Common myeloid progenitor, CD34-positive (primary cell): ENCODE measurements around the gene SYCP1.

Experiments used
- CTCF ChIA-PET: fragments of 350-600 bp; sonication (Branson Sonifier 250); formaldehyde crosslinking; loops from one replicate; lab custom pipeline; 2021; ENCODE audit warnings: antibody characterized with exemption; lab: Charles Lee
- POLR2A ChIA-PET: fragments of 350-600 bp; sonication (Branson Sonifier 250); formaldehyde crosslinking; loops from one replicate; lab custom pipeline; 2021; ENCODE audit warnings: antibody characterized with exemption; lab: Charles Lee
- DNase-seq, 3 donors: peaks; one replicate each; pipeline versions ENCODE4 v3.0.0 to v3.0.0-alpha.2; 2013
- H3K27ac ChIP-seq, 2 experiments: 1 replicate in 1 of 2; 2 replicates in 1 of 2; pipeline ENCODE4 v1.7.0; 2013; ENCODE audit warnings: inconsistent platforms in 2 of 2, low read length in 2 of 2, mild to moderate bottlenecking in 2 of 2, low read depth in 1 of 2, moderate library complexity in 1 of 2; ENCODE audit not compliant: severe bottlenecking in 2 of 2, insufficient read depth in 1 of 2, poor library complexity in 1 of 2
- H3K27me3 ChIP-seq, 5 experiments: replicated peaks in 2 of 5; 1 replicate in 3 of 5; 2 replicates in 2 of 5; pipeline versions ENCODE4 v1.6.1 to v1.7.0; 2013; ENCODE audit warnings: low read length in 4 of 5, mild to moderate bottlenecking in 2 of 5, moderate library complexity in 2 of 5, inconsistent platforms in 1 of 5; ENCODE audit not compliant: insufficient read depth in 5 of 5, control insufficient read depth in 4 of 5
- H3K36me3 ChIP-seq, 4 experiments: 1 replicate in 2 of 4; 2 replicates in 2 of 4; pipeline versions ENCODE4 v1.6.1 to v1.7.0; 2013; ENCODE audit warnings: low read length in 3 of 4, control low read depth in 1 of 4, mild to moderate bottlenecking in 1 of 4; ENCODE audit not compliant: control insufficient read depth in 4 of 4, insufficient read depth in 4 of 4
- H3K4me1 ChIP-seq, 4 experiments: 1 replicate in 3 of 4; 2 replicates in 1 of 4; pipeline versions ENCODE4 v1.6.1 to v1.7.1; 2013; ENCODE audit warnings: low read length in 3 of 4, mild to moderate bottlenecking in 3 of 4, control low read depth in 1 of 4, inconsistent platforms in 1 of 4, moderate library complexity in 1 of 4; ENCODE audit not compliant: control insufficient read depth in 4 of 4, insufficient read depth in 4 of 4; ENCODE audit errors: control extremely low read depth in 1 of 4
- H3K4me3 ChIP-seq, 7 experiments: 1 replicate in 4 of 7; 2 replicates in 3 of 7; pipeline versions ENCODE4 v1.5.1 to v1.7.0; 2013; ENCODE audit warnings: mild to moderate bottlenecking in 7 of 7, low read length in 6 of 7, moderate library complexity in 6 of 7, inconsistent platforms in 2 of 7, low read depth in 2 of 7, control low read depth in 1 of 7; ENCODE audit not compliant: insufficient read depth in 4 of 7, control insufficient read depth in 1 of 7; ENCODE audit errors: extremely low read depth in 1 of 7
- H3K9me3 ChIP-seq, 5 experiments: 1 replicate in 4 of 5; 2 replicates in 1 of 5; pipeline versions ENCODE4 v1.6.1 to v1.7.1; 2013; ENCODE audit warnings: low read length in 4 of 5, mild to moderate bottlenecking in 2 of 5, inconsistent platforms in 1 of 5, low read depth in 1 of 5, moderate library complexity in 1 of 5; ENCODE audit not compliant: control insufficient read depth in 4 of 5, insufficient read depth in 2 of 5; ENCODE audit errors: control extremely low read depth in 1 of 5
- WGBS: methylation state at CpG from one replicate; pipeline ENCODE4 v1.1.5; 2013; ENCODE audit not compliant: insufficient coverage; 5-methylcytosine and 5-hydroxymethylcytosine counted together

Gene SYCP1

DNA sequence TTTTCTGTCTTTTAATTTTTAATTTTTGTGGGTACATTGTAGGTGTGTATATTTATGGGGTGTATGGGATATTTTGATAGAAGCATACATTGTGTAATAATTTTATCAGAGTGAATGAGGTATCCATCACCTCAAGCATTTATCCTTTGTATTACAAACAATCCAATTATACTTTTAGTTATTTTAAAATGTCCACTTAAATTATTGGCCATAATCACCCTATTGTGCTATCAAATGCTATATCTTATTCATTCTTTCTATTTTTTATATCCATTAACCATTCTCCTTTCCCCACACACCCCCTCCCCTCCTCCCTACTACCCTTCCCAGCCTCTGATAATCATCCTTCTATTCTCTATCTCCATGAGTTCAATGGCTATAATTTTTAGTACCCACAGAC lies 104.8 kb downstream of the SYCP1 start:
- CTCF ChIA-PET: no interaction called here
- Histone ChIP-seq H3K4me1 (no peaks in the 10 kb centered on the region), H3K36me3 (no peaks in the 10 kb centered on the region), H3K27ac (no peak overlapping the region), H3K27me3 (no peaks in the 10 kb centered on the region), H3K4me3 (no peak overlapping the region), H3K9me3 (no peaks in the 10 kb centered on the region)
- DNase-seq: no peak
- POLR2A ChIA-PET: no interaction called here

DNA sequence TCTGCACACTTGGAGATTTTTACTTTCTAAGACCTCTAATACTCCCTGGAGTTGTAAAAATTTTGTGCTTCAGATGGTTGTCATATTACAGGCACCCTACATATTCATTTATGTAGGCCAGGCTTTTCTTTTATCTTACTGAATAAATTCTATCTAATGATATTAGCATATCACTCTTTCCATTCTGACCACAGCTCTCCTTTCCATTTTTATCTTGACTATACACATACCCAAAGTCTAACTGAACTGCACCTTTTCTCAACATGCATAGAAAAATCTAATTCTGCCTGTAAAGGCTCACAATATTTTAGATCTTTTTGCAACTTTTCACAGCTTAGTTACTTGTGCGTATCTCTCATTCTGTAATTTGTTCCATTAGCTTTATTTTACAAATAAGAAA lies 122.2 kb downstream of the SYCP1 start:
- DNase-seq: no peak
- ChIA-PET POLR2A (no interaction called here), CTCF (interaction anchor here (0.6 to 3.9 kb wide), 5 partner anchors 59 to 487 kb away, joined by 3 to 30 read pairs (median 3); no protein-coding TSS in a partner anchor)
- no peak overlapping the region for H3K4me3 ChIP-seq
- H3K27me3 ChIP-seq: no peaks in the 10 kb centered on the region
- H3K36me3 ChIP-seq: no peaks in the 10 kb centered on the region
- peaks cover 0 to 4% (median 1%) of the 10 kb centered on the region in 5 experiments for H3K9me3 ChIP-seq
- no peak overlapping the region for H3K27ac ChIP-seq
- no CpG with 5 or more reads among the region's 1 CpG for WGBS
- H3K4me1 ChIP-seq: no peaks in the 10 kb centered on the region

DNA sequence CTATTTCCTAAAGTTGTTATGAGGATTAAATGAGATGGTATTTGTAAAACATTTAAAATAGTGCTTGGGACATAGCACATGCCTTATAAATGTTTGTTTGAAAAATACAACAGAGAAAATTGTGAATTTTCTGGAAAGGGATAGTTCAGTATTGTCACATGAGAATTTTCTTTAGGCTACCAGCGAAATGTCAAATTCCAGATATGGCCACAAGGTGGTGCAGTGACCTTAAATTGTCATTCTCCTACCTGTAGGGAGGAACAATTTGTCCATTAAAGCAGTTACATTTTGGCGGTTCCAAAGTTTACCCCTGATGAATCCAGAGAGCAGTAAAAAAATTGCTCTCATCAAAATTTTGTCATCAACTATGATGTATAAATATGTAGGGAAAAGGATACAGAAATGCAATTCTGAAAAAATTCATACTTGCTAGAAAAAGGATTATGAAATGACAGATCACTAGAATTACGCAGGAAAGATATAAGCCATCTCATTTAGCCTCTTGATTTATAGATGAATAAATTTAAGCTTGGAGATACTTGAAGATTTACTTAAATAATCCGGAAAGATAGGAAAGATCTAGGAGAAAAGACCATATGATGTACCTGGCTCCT lies 124.7 kb downstream of the SYCP1 start:
- CTCF ChIA-PET: interaction anchor here (0.7 to 1.9 kb wide), 7 partner anchors 21 to 133 kb away, joined by 3 to 27 read pairs (median 4); no protein-coding TSS in a partner anchor
- POLR2A ChIA-PET: no interaction called here
- Histone ChIP-seq H3K27me3 (no peaks in the 10 kb centered on the region), H3K27ac (no peak overlapping the region), H3K4me3 (no peak overlapping the region), H3K9me3 (peaks cover 0 to 17% (median 4%) of the 10 kb centered on the region in 5 experiments), H3K36me3 (no peaks in the 10 kb centered on the region), H3K4me1 (no peaks in the 10 kb centered on the region)
- WGBS: 10% methylated on average over 2 of the region's 4 CpGs
- DNase-seq: peak; percentile 61 to 78 (median 69)

DNA sequence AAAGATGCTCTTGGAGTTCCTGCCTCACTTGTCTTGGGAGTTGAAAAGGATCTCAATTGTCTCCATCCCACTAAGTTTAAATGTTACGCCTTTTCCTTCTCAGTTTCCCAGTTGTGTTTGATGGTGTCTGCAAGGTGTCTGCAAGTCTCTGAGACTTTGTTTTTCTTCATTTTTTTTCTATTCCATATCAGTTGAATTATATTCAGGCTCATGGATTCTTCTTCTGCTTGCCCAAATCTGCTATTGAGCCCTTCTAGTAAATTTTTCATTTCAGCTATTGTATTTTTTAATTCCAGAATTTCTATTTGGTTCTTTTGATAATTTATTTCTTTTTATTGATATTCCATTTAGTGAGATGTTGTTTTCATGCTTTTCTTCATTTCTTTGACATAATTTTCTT lies 127.6 kb downstream of the SYCP1 start:
- Histone ChIP-seq H3K36me3 (no peaks in the 10 kb centered on the region), H3K27ac (no peak overlapping the region), H3K27me3 (no peaks in the 10 kb centered on the region), H3K4me1 (no peaks in the 10 kb centered on the region), H3K4me3 (no peak overlapping the region), H3K9me3 (peaks cover 0 to 25% (median 4%) of the 10 kb centered on the region in 5 experiments)
- POLR2A ChIA-PET: no interaction called here
- CTCF ChIA-PET: interaction anchor here (0.8 to 2.4 kb wide), 6 partner anchors 11 to 614 kb away, joined by 3 to 20 read pairs (median 4); no protein-coding TSS in a partner anchor
- DNase-seq: no peak
- WGBS: no CpG with 5 or more reads among the region's 1 CpG

DNA sequence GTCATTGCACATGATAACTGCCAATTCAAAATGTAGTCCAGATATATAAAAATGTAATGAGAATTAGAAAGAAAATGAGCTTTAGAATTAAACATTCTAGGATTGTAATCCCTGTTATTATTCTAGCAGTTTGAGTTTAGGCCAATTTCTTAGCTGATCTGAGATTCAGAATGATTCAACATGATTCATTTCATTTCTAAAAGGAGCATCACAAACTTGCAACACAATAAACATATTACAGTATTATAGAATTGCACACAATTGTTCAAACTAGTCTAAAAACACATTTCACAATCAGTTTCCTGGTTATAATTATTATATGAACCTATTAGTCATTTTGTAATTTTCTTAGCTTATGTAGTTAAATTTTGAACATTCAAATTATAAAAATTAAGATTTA lies 131.6 kb downstream of the SYCP1 start:
- Histone ChIP-seq H3K27ac (no peak overlapping the region), H3K4me1 (no peaks in the 10 kb centered on the region), H3K9me3 (peaks cover 3 to 38% (median 10%) of the 10 kb centered on the region in 5 experiments), H3K27me3 (no peaks in the 10 kb centered on the region), H3K36me3 (no peaks in the 10 kb centered on the region), H3K4me3 (no peak overlapping the region)
- ChIA-PET CTCF (interaction anchor here (1.6 kb wide), 1 partner anchor 126 kb away, joined by 7 read pairs; no protein-coding TSS in a partner anchor), POLR2A (no interaction called here)
- no peak for DNase-seq

DNA sequence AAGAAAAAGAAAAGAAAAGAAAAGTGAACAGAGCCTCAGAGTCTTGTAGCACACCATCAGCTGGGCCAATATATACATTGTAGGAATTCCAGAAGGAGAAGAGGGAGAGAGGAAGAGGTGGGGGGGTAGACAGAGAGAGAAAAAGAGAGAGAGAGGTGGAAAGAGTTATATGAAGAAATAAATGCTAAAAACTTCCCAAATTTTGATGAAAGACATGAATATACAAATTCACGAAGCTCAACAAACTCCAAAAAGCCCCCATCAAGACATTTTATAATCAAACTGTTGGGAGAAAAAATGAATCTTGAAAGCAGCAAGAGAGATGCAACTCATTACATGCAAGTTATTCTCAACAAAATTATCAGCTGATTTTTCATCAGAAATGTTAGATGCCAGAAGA lies 133.4 kb downstream of the SYCP1 start:
- DNase-seq: no peak
- Histone ChIP-seq H3K27ac (no peak overlapping the region), H3K27me3 (no peaks in the 10 kb centered on the region), H3K36me3 (no peaks in the 10 kb centered on the region), H3K4me3 (no peak overlapping the region), H3K4me1 (no peaks in the 10 kb centered on the region), H3K9me3 (peaks cover 2 to 25% (median 5%) of the 10 kb centered on the region in 5 experiments)
- WGBS: no CpG with 5 or more reads among the region's 1 CpG
- ChIA-PET CTCF (no interaction called here), POLR2A (no interaction called here)

DNA sequence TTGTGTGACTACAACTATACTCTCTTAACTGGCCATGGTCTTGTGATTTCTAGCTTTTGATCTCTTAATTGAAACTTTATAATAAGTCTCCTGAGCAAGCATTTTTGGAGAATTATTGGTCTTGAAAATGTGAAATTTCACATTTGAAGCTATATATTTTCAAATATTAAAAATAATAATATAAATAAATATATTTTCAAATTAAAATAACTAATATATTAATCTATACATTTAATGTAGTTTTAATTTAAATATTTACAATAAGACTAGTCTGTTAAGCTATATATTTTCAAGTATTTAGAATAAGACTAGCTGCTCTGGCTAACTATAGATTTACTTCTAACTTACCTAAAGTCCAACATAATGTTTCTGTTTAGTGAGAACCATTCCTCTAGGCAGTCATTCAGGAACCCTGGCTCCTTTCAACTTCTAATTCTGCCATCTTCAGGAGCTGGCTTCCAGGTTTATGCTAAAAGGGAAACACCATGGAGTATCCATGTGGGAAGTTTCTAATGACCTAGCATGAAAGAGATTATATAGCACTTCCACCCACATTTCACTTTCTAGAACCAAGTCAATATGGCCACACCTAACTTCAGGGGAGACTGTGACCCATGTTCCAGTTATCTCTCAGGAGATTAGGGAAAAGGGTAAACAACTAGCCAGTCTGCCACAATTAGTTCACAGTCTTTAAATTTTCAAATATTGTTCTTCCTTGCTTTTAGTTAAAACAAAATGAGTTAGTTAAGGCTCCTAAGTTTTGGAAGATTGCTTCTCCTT lies 143.0 kb downstream of the SYCP1 start:
- no peaks in the 10 kb centered on the region for H3K36me3 ChIP-seq
- POLR2A ChIA-PET: no interaction called here
- no peaks in the 10 kb centered on the region for H3K27me3 ChIP-seq
- no peaks in the 10 kb centered on the region for H3K9me3 ChIP-seq
- CTCF ChIA-PET: no interaction called here
- H3K27ac ChIP-seq: no peak overlapping the region
- DNase-seq: no peak
- H3K4me1 ChIP-seq: no peaks in the 10 kb centered on the region
- H3K4me3 ChIP-seq: no peak overlapping the region
